ENCODE measurements around the gene DNAJC17.
A peak's percentile ranks its signal among the peaks of the same experiment; 100 is the strongest.

The DNAJC17 gene

DNA sequence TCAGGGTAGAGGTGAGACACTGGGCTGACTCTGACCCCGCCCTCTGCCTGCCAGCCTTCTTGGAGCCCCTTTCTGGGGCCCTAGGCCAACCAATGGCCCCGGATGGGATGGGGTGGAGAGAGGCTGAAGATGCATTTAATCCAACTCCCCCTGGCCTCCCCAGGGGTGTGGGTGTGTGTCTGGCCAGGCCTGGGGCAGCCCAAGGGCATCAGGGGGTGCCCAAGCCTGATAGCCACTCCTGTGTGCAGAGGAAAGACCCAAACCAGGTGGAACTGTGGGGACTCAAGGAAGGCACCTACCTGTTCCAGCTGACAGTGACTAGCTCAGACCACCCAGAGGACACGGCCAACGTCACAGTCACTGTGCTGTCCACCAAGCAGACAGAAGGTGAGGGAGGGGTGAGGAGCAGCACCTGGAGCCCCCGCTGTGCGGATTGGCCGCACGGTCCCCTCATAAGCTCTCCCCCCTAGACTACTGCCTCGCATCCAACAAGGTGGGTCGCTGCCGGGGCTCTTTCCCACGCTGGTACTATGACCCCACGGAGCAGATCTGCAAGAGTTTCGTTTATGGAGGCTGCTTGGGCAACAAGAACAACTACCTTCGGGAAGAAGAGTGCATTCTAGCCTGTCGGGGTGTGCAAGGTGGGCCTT is 46.1 kb upstream of the DNAJC17 start:
- H2BK5ac ChIP-seq (ENCODE audit: low read depth, low read length, poor library complexity, severe bottlenecking) = no peak overlapping the region
- H2BK15ac ChIP-seq (ENCODE audit: low read depth, poor library complexity, severe bottlenecking) = no peak overlapping the region
- no peak overlapping the region for H2AK5ac ChIP-seq (ENCODE audit: low read length, severe bottlenecking)
- no peaks in the 10 kb centered on the region for H3K9me3 ChIP-seq (ENCODE audit: control insufficient read depth, low read length)
- H2BK120ac ChIP-seq (ENCODE audit: low read depth, low read length) = no peak overlapping the region
- H2BK12ac ChIP-seq (ENCODE audit: low read length in 2 of 2) = no peak overlapping the region
- H3K79me1 ChIP-seq (replicated peaks; ENCODE audit: low read length, poor library complexity, severe bottlenecking) = peaks cover 1% of the 10 kb centered on the region
- H3K14ac ChIP-seq (ENCODE audit: low read length in 2 of 2) = no peak overlapping the region
- DNase-seq = no peak
- no peak overlapping the region for H3K4ac ChIP-seq (ENCODE audit: low read depth in 1 of 2, low read length in 2 of 2)
- H3K9ac ChIP-seq (ENCODE audit: low read length) = no peak overlapping the region
- peaks cover 2% of the 10 kb centered on the region for H3K4me1 ChIP-seq (ENCODE audit: control insufficient read depth, insufficient read depth, low read depth, low read length)
- H3K27ac ChIP-seq (ENCODE audit: low read length, poor library complexity, severe bottlenecking) = no peak overlapping the region
- H3K36me3 ChIP-seq (ENCODE audit: control insufficient read depth in 1 of 2, insufficient read depth in 2 of 2, low read depth in 1 of 2, low read length in 2 of 2) = peaks cover 0 to 39% of the 10 kb centered on the region in 2 experiments
- peak overlapping the region; percentile 37 for H4K91ac ChIP-seq (ENCODE audit: low read length)
- no peak overlapping the region for H3K23ac ChIP-seq (ENCODE audit: low read length in 2 of 2)
- H2AFZ ChIP-seq (ENCODE audit: low read depth, low read length) = no peak overlapping the region
- H3K18ac ChIP-seq (ENCODE audit: low read depth in 1 of 2, low read length in 2 of 2) = no peak overlapping the region
- H3K27me3 ChIP-seq (ENCODE audit: control insufficient read depth in 1 of 2, insufficient read depth in 1 of 2, low read length in 2 of 2) = peaks cover 0 to 55% of the 10 kb centered on the region in 2 experiments
- peak overlapping the region in 1 of 2 experiments; percentile 29 for H3K4me3 ChIP-seq (ENCODE audit: insufficient read depth in 1 of 2, low read depth in 1 of 2, low read length in 2 of 2)
- H3K4me2 ChIP-seq (ENCODE audit: low read length, poor library complexity, severe bottlenecking) = no peak overlapping the region
- WGBS = 85% methylated on average over 16 of the region's 16 CpGs
- no peak overlapping the region for H4K8ac ChIP-seq (ENCODE audit: low read length)

DNA sequence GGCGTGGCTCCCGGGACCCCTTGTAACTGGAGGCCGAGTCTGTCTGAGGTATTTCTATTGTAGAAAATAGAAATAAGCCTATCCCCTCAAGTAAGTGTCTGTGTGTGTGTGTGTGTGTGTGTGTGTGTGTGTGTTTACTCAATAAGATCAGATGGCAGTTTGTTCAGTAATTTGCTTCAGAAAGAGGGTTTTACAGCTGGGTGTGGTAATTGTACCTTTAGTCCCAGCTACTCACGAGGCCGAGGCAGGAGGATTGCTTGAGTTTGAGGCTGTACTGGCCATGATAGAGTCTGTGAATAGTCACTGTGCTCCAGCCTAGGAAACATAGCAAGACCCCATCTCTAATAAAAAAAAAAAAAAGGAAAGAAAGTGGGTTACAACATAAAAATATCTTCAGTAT is 45.3 kb upstream of the DNAJC17 start:
- WGBS = 91% methylated on average over 5 of the region's 5 CpGs
- H4K8ac ChIP-seq (ENCODE audit: low read length) = no peak overlapping the region

DNA sequence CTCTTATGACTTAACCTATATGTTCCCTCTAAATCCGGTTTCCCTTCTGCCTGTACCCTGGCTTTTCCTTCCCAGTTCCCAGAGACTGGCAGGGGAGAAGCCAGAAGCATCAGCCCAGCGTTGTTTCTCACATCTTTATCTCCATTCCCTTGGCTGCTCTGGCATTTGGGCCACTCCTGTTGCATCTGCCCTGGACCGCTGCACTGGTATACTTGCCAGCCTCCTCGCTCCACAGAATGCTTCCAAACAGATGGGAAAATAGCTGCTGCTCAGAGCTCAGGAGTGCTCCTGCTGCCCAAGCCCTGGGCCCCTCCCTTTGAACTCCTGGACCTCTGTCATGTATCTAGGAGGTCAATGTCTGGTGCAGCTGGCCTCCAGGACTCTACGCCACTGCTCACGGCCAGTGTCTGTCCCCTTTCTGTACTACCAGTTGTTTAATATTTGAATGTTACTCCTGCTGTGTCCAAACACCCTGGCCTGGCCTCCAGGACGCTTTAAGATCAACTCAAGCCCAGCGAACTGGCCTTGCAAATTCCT is 43.4 kb upstream of the DNAJC17 start:
- no peak overlapping the region for H4K91ac ChIP-seq (ENCODE audit: low read length)
- no peak overlapping the region for H3K9ac ChIP-seq (ENCODE audit: low read length)
- WGBS = 90% methylated on average over 8 of the region's 8 CpGs
- no peak overlapping the region for H3K4me3 ChIP-seq (ENCODE audit: insufficient read depth in 1 of 2, low read depth in 1 of 2, low read length in 2 of 2)
- no peak overlapping the region for H2AFZ ChIP-seq (ENCODE audit: low read depth, low read length)
- no peak overlapping the region for H2BK12ac ChIP-seq (ENCODE audit: low read length in 2 of 2)
- H3K27ac ChIP-seq (ENCODE audit: low read length, poor library complexity, severe bottlenecking) = no peak overlapping the region
- no peak for DNase-seq
- no peak overlapping the region for H2BK5ac ChIP-seq (ENCODE audit: low read depth, low read length, poor library complexity, severe bottlenecking)
- H3K4ac ChIP-seq (ENCODE audit: low read depth in 1 of 2, low read length in 2 of 2) = no peak overlapping the region
- no peak overlapping the region for H3K18ac ChIP-seq (ENCODE audit: low read depth in 1 of 2, low read length in 2 of 2)
- peaks cover 18% of the 10 kb centered on the region for H3K4me1 ChIP-seq (ENCODE audit: control insufficient read depth, insufficient read depth, low read depth, low read length)
- no peak overlapping the region for H4K8ac ChIP-seq (ENCODE audit: low read length)
- H3K9me3 ChIP-seq (ENCODE audit: control insufficient read depth, low read length) = no peaks in the 10 kb centered on the region
- peaks cover 1% of the 10 kb centered on the region for H3K79me1 ChIP-seq (replicated peaks; ENCODE audit: low read length, poor library complexity, severe bottlenecking)
- H3K4me2 ChIP-seq (ENCODE audit: low read length, poor library complexity, severe bottlenecking) = no peak overlapping the region
- peaks cover 0 to 23% of the 10 kb centered on the region in 2 experiments for H3K36me3 ChIP-seq (ENCODE audit: control insufficient read depth in 1 of 2, insufficient read depth in 2 of 2, low read depth in 1 of 2, low read length in 2 of 2)
- H3K27me3 ChIP-seq (ENCODE audit: control insufficient read depth in 1 of 2, insufficient read depth in 1 of 2, low read length in 2 of 2) = peaks cover 0 to 68% of the 10 kb centered on the region in 2 experiments
- H3K23ac ChIP-seq (ENCODE audit: low read length in 2 of 2) = no peak overlapping the region
- no peak overlapping the region for H3K14ac ChIP-seq (ENCODE audit: low read length in 2 of 2)
- H2AK5ac ChIP-seq (ENCODE audit: low read length, severe bottlenecking) = no peak overlapping the region
- no peak overlapping the region for H2BK15ac ChIP-seq (ENCODE audit: low read depth, poor library complexity, severe bottlenecking)
- no peak overlapping the region for H2BK120ac ChIP-seq (ENCODE audit: low read depth, low read length)

More for the DNA sequence above, 45.3 kb upstream of the DNAJC17 start:
- H2BK12ac ChIP-seq (ENCODE audit: low read length in 2 of 2) = no peak overlapping the region
- H3K27me3 ChIP-seq (ENCODE audit: control insufficient read depth in 1 of 2, insufficient read depth in 1 of 2, low read length in 2 of 2) = peaks cover 0 to 62% of the 10 kb centered on the region in 2 experiments
- H2BK5ac ChIP-seq (ENCODE audit: low read depth, low read length, poor library complexity, severe bottlenecking) = no peak overlapping the region
- H2AK5ac ChIP-seq (ENCODE audit: low read length, severe bottlenecking) = no peak overlapping the region
- H3K4me2 ChIP-seq (ENCODE audit: low read length, poor library complexity, severe bottlenecking) = no peak overlapping the region
- no peak overlapping the region for H3K27ac ChIP-seq (ENCODE audit: low read length, poor library complexity, severe bottlenecking)
- H2BK15ac ChIP-seq (ENCODE audit: low read depth, poor library complexity, severe bottlenecking) = no peak overlapping the region
- H3K23ac ChIP-seq (ENCODE audit: low read length in 2 of 2) = no peak overlapping the region
- H3K4ac ChIP-seq (ENCODE audit: low read depth in 1 of 2, low read length in 2 of 2) = no peak overlapping the region
- H3K9ac ChIP-seq (ENCODE audit: low read length) = no peak overlapping the region
- peak overlapping the region in 1 of 2 experiments; percentile 64 for H3K14ac ChIP-seq (ENCODE audit: low read length in 2 of 2)
- no peak overlapping the region for H4K91ac ChIP-seq (ENCODE audit: low read length)
- no peak overlapping the region for H2BK120ac ChIP-seq (ENCODE audit: low read depth, low read length)
- H3K79me1 ChIP-seq (replicated peaks; ENCODE audit: low read length, poor library complexity, severe bottlenecking) = peaks cover 1% of the 10 kb centered on the region
- DNase-seq = no peak
- no peaks in the 10 kb centered on the region for H3K9me3 ChIP-seq (ENCODE audit: control insufficient read depth, low read length)
- no peak overlapping the region for H3K4me3 ChIP-seq (ENCODE audit: insufficient read depth in 1 of 2, low read depth in 1 of 2, low read length in 2 of 2)
- H3K4me1 ChIP-seq (ENCODE audit: control insufficient read depth, insufficient read depth, low read depth, low read length) = peaks cover 2% of the 10 kb centered on the region
- H2AFZ ChIP-seq (ENCODE audit: low read depth, low read length) = no peak overlapping the region
- H3K36me3 ChIP-seq (ENCODE audit: control insufficient read depth in 1 of 2, insufficient read depth in 2 of 2, low read depth in 1 of 2, low read length in 2 of 2) = peaks cover 0 to 39% of the 10 kb centered on the region in 2 experiments
- no peak overlapping the region for H3K18ac ChIP-seq (ENCODE audit: low read depth in 1 of 2, low read length in 2 of 2)

DNA sequence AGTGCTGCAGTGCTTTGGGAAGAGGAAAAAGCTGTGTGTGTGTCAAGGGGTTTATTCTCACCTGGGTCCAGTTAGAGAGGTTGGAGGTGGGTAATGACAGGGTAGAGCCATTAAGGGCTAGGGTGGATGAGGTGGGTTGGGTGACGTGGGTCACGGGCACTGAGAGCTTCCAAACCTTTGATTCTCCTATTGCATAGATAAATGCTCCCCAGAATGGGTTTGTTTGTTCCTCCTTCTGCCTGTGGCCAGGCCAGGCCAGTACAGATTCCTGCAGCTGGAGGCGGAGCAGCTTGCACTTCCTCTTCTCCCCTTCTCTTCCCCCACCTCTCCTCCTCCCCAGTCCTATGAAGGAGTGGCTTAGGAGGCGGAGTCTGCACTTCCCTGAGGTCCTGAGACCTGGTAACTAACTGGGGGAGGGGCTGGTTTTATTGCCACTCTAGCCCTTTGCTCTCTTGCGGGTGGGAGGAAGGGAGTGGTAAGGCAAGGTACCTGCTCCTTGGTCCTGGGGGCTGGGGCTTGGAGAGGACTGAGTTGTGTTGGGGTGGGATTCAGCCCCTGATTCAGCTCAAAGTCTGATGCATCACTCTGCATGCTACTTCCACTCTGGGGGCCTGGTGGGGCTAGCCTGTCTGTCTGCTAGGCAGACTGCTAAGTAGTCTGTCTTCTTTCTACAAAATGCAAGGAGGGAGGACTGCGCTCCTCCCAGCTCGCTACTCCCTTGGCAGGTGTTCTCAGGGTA is 40.1 kb upstream of the DNAJC17 start:
- Histone ChIP-seq H3K23ac (ENCODE audit: low read length in 2 of 2) (no peak overlapping the region), H3K27me3 (ENCODE audit: control insufficient read depth in 1 of 2, insufficient read depth in 1 of 2, low read length in 2 of 2) (peaks cover 0 to 74% of the 10 kb centered on the region in 2 experiments), H2AFZ (ENCODE audit: low read depth, low read length) (peak overlapping the region; percentile 77), H2BK12ac (ENCODE audit: low read length in 2 of 2) (no peak overlapping the region), H3K4me2 (ENCODE audit: low read length, poor library complexity, severe bottlenecking) (no peak overlapping the region), H2BK15ac (ENCODE audit: low read depth, poor library complexity, severe bottlenecking) (no peak overlapping the region), H4K8ac (ENCODE audit: low read length) (no peak overlapping the region), H3K36me3 (ENCODE audit: control insufficient read depth in 1 of 2, insufficient read depth in 2 of 2, low read depth in 1 of 2, low read length in 2 of 2) (no peaks in the 10 kb centered on the region), H3K14ac (ENCODE audit: low read length in 2 of 2) (no peak overlapping the region), H3K4ac (ENCODE audit: low read depth in 1 of 2, low read length in 2 of 2) (peak overlapping the region in 1 of 2 experiments; percentile 8), H3K9ac (ENCODE audit: low read length) (no peak overlapping the region), H4K91ac (ENCODE audit: low read length) (peak overlapping the region; percentile 9), H3K4me3 (ENCODE audit: insufficient read depth in 1 of 2, low read depth in 1 of 2, low read length in 2 of 2) (no peak overlapping the region), H3K27ac (ENCODE audit: low read length, poor library complexity, severe bottlenecking) (no peak overlapping the region), H3K9me3 (ENCODE audit: control insufficient read depth, low read length) (no peaks in the 10 kb centered on the region), H3K18ac (ENCODE audit: low read depth in 1 of 2, low read length in 2 of 2) (peak overlapping the region; percentile 16 to 55), H3K4me1 (ENCODE audit: control insufficient read depth, insufficient read depth, low read depth, low read length) (peaks cover 34% of the 10 kb centered on the region), H2BK5ac (ENCODE audit: low read depth, low read length, poor library complexity, severe bottlenecking) (no peak overlapping the region), H3K79me1 (replicated peaks; ENCODE audit: low read length, poor library complexity, severe bottlenecking) (peaks cover 1% of the 10 kb centered on the region), H2BK120ac (ENCODE audit: low read depth, low read length) (no peak overlapping the region), H2AK5ac (ENCODE audit: low read length, severe bottlenecking) (peak overlapping the region; percentile 11)
- WGBS = 47% methylated on average over 4 of the region's 7 CpGs
- peak; percentile 63 for DNase-seq

Measured in mesenchymal stem cell (in vitro differentiated cells and primary cell).